ENCODE data around the gene SLC7A6OS. TPM values are rescaled to one million over a fixed set of nuclear protein-coding genes. Genes with fewer than 3 reads are reported as not detected.

SLC7A6OS gene
- total RNA-seq, 4 donors from 2014 or later: 8.8 to 18.1 (median 10.1) TPM

- no peaks in the 10 kb centered on the region for H3K9me3 ChIP-seq
- H3K27me3 ChIP-seq: no peaks in the 10 kb centered on the region
- H3K36me3 ChIP-seq: peaks cover 29% of the 10 kb centered on the region
- WGBS: 86% methylated on average over 4 of the region's 4 CpGs
- H3K4me1 ChIP-seq: peaks cover 51% of the 10 kb centered on the region
- no peak for TF ChIP-seq CTCF (IDR thresholded peaks at IDR 0.05)
- no peak overlapping the region for H3K4me3 ChIP-seq
- H3K27ac ChIP-seq: no peak overlapping the region
- DNase-seq (ENCODE audit: low spot score in 2 of 2): no peak
Observed at GRCh38 chr16:68249371-68249770, 61.4 kb downstream of the SLC7A6OS start.

Other genes with a start within 250 kb of the SLC7A6OS start
- 10 to 100 TPM; 32.7 to 58.1 (median 36.9) TPM for gene NFATC3, start 225.6 kb downstream of the SLC7A6OS start, total RNA-seq
- 100 to 1,000 TPM in 2 of 4 donors, 10 to 100 TPM in 2; 77.0 to 133 (median 99.7) TPM for gene ESRP2, start 74.8 kb downstream of the SLC7A6OS start, total RNA-seq
- gene PLA2G15, start 65.6 kb downstream of the SLC7A6OS start, total RNA-seq: 10 to 100 TPM; 11.2 to 26.6 (median 23.6) TPM
- gene SLC7A6, start 46.4 kb downstream of the SLC7A6OS start, total RNA-seq: 100 to 1,000 TPM in 1 of 4 donors, 10 to 100 TPM in 3; 31.5 to 167 (median 49.0) TPM
- gene PRMT7, start 73 bp upstream of the SLC7A6OS start, total RNA-seq: 100 to 1,000 TPM in 1 of 4 donors, 10 to 100 TPM in 3; 38.8 to 101 (median 69.9) TPM
- gene SMPD3, start 137.6 kb upstream of the SLC7A6OS start, total RNA-seq: 10 to 100 TPM; 26.2 to 64.9 (median 39.9) TPM
- 10 to 100 TPM in 3 of 4 donors, 1 to 10 TPM in 1; 9.1 to 34.5 (median 16.4) TPM for gene ZFP90, start 228.3 kb upstream of the SLC7A6OS start, total RNA-seq

Measured in suprapubic skin (tissue), 4 donors.